Measurements from ENCODE around the gene ACSL4. TPM values are rescaled to one million over a fixed set of nuclear protein-coding genes. Genes with fewer than 3 reads are reported as not detected.

Gene ACSL4
- total and polyA plus RNA-seq, 9 of the 15 experiments (the other 6 are each of a cell fraction or from before 2014, with no cell fraction given): 9.8 to 35.1 (median 25.5) TPM

DNA sequence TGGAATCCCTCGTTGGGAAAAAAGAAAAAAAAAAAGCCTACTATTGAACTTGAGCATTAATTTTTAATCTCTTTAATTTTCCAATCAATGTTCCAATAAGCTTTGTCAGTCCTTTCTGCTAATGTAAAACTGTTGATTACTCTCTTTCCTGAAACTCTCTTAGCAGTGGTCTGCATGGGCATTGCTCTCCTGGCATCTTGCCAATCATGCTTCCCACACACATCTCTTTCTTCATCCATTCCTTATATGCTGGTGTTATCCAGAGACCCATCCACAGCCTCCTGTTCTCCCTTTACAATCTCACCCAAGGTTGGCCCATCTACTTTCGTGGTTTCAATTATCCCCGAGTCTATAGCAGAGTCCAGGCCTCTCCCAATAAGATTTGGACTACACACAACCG is 76.3 kb downstream of the ACSL4 start:
- H3K9me3 ChIP-seq (replicated peaks; ENCODE audit: control insufficient read depth, insufficient read depth, low read depth, low read length): no peaks in the 10 kb centered on the region
- intact Hi-C loops (cut with micrococcal nuclease): no loop called here
- in situ Hi-C loops (cut with MboI): no loop called here
- H3K27ac ChIP-seq (ENCODE audit: extremely low read depth, low read depth, low read length): no peak overlapping the region
- peak; percentile 90 for TF ChIP-seq NFIC (IDR thresholded peaks at IDR 0.05)
- no peak for TF ChIP-seq POLR3G (IDR thresholded peaks at IDR 0.05; ENCODE audit: extremely low read depth, insufficient read length, insufficient replicate concordance)
- TF ChIP-seq PML (IDR thresholded peaks at IDR 0.05; ENCODE audit: low read length): no peak
- TF ChIP-seq NFIX (CRISPR knock-in tag; IDR thresholded peaks at IDR 0.05; ENCODE audit: low read depth): peak; percentile 74
- no peak for TF ChIP-seq KAT2B (IDR thresholded peaks at IDR 0.05; ENCODE audit: low read depth, low read length)
- no peak for DNase-seq (ENCODE audit: extremely low read depth in 1 of 4, low spot score in 3 of 4)
- H3K4me1 ChIP-seq (replicated peaks in 1 of 2; ENCODE audit: control insufficient read depth in 2 of 2, insufficient read depth in 2 of 2, low read length in 2 of 2): no peaks in the 10 kb centered on the region
- H3K9ac ChIP-seq (ENCODE audit: insufficient read depth in 1 of 2, low read depth in 2 of 2, low read length in 2 of 2): no peak overlapping the region
- no TSS peak for BruUV-seq (replicated peaks)
- no peak overlapping the region for H3K4me3 ChIP-seq
- no peaks in the 10 kb centered on the region for H4K20me1 ChIP-seq (replicated peaks; ENCODE audit: control insufficient read depth, insufficient read depth, low read length)
- no peak for FAIRE-seq
- ATAC-seq: no peak
- peaks cover 36% of the 10 kb centered on the region; the same call in 2 of the 3 replicates for H3K36me3 ChIP-seq (ENCODE audit: control insufficient read depth, insufficient read depth, low read length)
- no peaks in the 10 kb centered on the region for H3K27me3 ChIP-seq (ENCODE audit: control insufficient read depth in 2 of 2, insufficient read depth in 2 of 2, low read length in 2 of 2)
- H3K4me2 ChIP-seq (ENCODE audit: insufficient read depth, low read length): no peak overlapping the region
- no peak overlapping the region for H2AFZ ChIP-seq (ENCODE audit: low read depth, low read length)
- H3K9me1 ChIP-seq (ENCODE audit: control insufficient read depth, insufficient read depth, low read length): no peaks in the 10 kb centered on the region
- WGBS (ENCODE audit: insufficient coverage, low coverage, missing lambda C conversion rate): 73% methylated on average over 4 of the region's 4 CpGs
- ChIA-PET POLR2A (no interaction called here), CTCF (ENCODE audit: low intra/inter-chr PET ratio) (no interaction called here)
- H3K79me2 ChIP-seq (ENCODE audit: control insufficient read depth, insufficient read depth, low read length): no peaks in the 10 kb centered on the region

DNA sequence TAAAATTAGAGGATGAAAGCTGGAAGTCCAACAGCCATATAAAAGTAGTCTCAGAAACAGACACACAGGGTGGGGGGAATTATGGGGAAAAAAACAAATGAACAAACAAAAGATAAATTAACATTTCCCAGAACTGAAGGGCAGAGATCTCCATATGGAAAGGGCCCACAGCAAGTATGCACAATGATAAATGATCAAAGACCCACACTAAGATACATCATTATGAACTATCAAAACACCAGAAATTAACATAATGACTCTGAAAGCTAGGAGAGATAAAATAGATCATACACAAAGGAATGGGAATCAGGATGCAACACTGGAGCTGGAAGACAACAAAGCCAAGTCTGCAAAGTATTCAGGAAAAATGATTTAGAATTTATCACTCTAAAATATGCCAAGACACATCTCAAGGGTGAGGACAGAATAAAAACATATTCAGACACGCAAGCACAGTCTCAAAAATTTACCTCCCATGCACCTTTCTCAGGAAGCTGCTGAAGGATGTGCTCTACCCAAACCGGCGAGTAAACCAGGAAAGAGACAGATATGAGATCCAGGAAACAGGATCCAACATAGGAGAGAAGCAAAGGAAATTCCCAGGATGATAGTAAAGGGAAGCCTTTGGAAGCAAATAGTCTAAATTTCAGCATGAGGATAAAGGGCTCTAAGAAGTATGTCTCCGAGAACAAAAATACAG is 77.4 kb downstream of the ACSL4 start:
- Histone ChIP-seq H3K4me1 (replicated peaks in 1 of 2; ENCODE audit: control insufficient read depth in 2 of 2, insufficient read depth in 2 of 2, low read length in 2 of 2) (no peaks in the 10 kb centered on the region), H3K27ac (ENCODE audit: extremely low read depth, low read depth, low read length) (no peak overlapping the region), H4K20me1 (replicated peaks; ENCODE audit: control insufficient read depth, insufficient read depth, low read length) (no peaks in the 10 kb centered on the region), H3K36me3 (ENCODE audit: control insufficient read depth, insufficient read depth, low read length) (peaks cover 28% of the 10 kb centered on the region; the same call in 2 of the 3 replicates), H3K4me3 (no peak overlapping the region), H2AFZ (ENCODE audit: low read depth, low read length) (no peak overlapping the region), H3K9ac (ENCODE audit: insufficient read depth in 1 of 2, low read depth in 2 of 2, low read length in 2 of 2) (no peak overlapping the region), H3K9me1 (ENCODE audit: control insufficient read depth, insufficient read depth, low read length) (no peaks in the 10 kb centered on the region), H3K9me3 (replicated peaks; ENCODE audit: control insufficient read depth, insufficient read depth, low read depth, low read length) (no peaks in the 10 kb centered on the region), H3K79me2 (ENCODE audit: control insufficient read depth, insufficient read depth, low read length) (no peaks in the 10 kb centered on the region), H3K4me2 (ENCODE audit: insufficient read depth, low read length) (no peak overlapping the region), H3K27me3 (ENCODE audit: control insufficient read depth in 2 of 2, insufficient read depth in 2 of 2, low read length in 2 of 2) (no peaks in the 10 kb centered on the region)
- in situ Hi-C loops (cut with MboI): no loop called here
- CTCF ChIA-PET (ENCODE audit: low intra/inter-chr PET ratio): no interaction called here
- POLR2A ChIA-PET: no interaction called here
- 86% methylated on average over 3 of the region's 4 CpGs for WGBS (ENCODE audit: insufficient coverage, low coverage, missing lambda C conversion rate)
- intact Hi-C loops (cut with micrococcal nuclease): no loop called here
- BruUV-seq (replicated peaks): no TSS peak
- TF ChIP-seq ZNF41 (CRISPR knock-in tag; conservative IDR thresholded peaks at IDR 0.05): no peak
- no peak for TF ChIP-seq RCOR1 (IDR thresholded peaks at IDR 0.05; ENCODE audit: borderline replicate concordance in 1 of 2, low read depth in 2 of 2, low read length in 2 of 2)
- DNase-seq (ENCODE audit: extremely low read depth in 1 of 4, low spot score in 3 of 4): no peak
- no peak for FAIRE-seq
- ATAC-seq: no peak
